HG03066 (cell line): ENCODE results near the gene DMWD.
A peak's percentile ranks its signal among the peaks of the same experiment; 100 is the strongest.
"Not testable (repeated sequence)": the region's sequence is repeated elsewhere in the genome, so short reads cannot be mapped to it uniquely, and the experiment has no call there.

ENCODE experiments used
- ATAC-seq: cut with Tn5 transposase; IDR thresholded peaks from one replicate; pipeline ENCODE4 v1.9.1; 2021; ENCODE audit warnings: low read depth; ENCODE audit not compliant: unreplicated experiment

Gene DMWD

DNA sequence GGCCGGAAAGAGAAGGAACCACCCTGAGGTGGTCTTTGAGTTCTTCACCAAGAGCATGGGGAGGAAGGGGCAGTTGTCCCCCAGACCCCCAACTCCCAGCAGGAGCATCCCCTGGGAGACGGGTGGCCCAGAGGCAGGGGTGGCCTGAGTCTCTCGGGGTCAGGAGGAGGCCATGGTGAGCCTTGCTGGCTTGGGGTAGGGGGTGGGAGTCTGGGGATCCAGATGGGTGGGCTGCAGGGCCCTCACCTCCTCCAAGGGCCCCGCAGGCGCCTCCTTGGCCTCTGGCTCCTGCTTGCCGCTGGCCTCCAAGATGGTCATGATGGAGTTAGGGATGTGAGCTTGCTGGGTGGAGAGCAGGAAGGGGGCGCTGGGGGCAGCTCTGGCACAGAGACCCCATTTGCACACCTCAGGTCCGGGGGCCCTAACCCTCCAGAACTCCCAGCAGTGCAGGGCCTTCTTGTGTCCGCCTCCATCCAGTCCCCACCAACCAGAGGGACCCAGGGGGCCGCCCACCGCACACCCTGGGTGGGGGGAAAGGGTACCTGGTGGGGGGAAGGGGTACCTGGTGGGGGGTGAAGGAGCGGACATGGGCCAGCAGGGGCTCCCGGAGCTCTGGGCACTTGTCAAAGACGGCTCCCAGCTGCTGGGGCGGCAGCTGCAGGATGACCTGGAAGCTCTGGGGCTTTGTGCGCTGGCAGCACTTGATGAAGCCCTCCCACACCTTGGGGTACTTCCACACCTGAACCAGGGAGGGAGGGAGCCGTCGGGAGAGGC is 23.8 kb upstream of the DMWD start:
- ATAC-seq = no peak

- no peak for ATAC-seq
These were observed 23.0 kb upstream of the DMWD start for GRCh38 chr19:45815481-45816216.

DNA sequence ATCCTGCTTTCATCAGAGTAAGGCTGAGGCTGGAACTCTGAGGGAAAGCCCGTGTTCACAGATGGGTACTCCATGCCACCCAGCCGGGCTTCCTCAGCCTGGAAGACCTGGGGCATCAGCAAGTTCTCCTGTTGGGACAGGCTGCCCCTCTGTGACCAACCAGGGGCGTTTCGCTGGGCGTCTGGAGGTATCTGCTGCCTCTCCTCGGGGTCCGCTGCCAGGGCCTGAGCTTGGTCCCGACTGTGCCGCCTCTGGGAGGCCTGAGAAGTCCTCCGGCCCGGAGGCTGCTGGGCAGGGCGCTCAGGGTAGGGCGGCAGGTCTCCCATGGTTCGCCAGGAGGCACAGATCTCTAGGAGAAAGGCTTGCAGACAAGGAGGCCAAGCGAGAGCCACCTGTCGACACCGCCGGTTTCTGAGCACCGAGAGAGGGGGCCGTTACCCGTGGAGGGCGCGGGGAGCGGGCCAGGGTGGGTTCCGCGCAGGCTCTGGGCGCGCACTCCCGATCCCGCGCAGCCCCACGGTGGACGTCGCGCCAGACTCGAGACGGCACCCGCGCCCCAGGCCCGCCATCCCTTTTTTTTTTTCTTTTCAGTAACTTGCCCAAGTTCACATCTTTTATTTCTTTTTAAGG is 22.3 kb upstream of the DMWD start, which contains the start of gene RSPH6A:
TSS of gene RSPH6A (minus strand) at position 458 of the 630 bp plus-strand sequence. CDS start at position 326, 132 bp downstream.
- ATAC-seq = no peak

DNA sequence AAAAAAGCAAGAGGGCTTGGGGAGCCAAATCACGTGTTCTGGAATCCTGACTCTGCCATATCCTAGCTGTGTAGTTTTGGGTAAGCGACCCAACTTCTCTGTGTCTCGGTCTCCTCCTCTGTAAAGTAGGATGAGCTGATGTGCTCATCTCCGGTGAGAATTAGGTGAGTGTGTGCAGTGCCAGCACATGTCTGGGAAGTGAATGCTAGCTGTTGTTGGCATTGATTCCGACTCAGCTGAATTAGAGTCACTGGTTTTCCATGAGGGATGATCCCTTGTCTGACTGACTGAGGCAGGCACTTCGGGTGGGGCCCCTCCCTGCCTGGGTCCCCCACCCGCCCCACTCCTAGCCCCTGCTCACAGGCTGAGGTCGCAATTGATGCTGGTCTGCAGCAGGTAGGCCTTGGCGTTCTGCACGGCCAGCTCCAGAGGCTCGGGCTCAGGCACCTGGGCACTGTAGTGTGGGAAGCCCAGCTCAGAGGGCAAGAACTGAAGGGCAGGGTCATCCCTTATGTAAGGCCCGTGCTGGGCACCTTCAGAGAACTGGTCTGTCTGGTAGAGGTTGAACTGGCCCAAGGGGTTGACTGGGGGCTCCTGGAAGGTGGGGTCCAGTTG is 21.6 kb upstream of the DMWD start:
- no peak for ATAC-seq

- no peak for ATAC-seq
These were observed 19.7 kb upstream of the DMWD start for GRCh38 chr19:45812297-45812696.

DNA sequence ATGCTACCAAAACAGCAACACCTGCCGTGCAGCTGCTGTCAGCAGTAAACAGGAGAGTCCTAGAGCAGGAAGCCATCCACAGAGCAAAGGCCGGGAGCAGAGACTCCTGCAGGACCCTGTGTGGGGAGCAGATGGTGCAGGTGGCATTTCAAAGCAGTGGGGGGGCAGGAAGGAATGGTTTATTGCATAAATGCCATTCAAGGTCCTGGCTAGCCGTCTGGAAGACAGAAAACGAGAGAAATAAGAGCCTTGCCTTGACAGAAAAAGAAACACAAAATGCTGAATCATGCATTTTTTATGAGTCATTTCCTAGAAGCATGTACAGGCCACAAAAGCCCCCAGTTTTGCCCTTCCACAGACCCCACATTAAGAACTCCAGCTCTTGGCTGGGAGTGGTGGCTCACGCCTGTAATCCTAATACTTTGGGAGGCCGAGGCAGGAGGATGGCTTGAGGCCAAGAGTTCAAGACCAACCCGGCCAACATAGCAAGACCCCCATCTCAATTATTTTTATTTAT is 17.1 kb upstream of the DMWD start:
- ATAC-seq = no peak

- no peak for ATAC-seq
These were observed 13.1 kb upstream of the DMWD start for GRCh38 chr19:45805719-45806118.

- ATAC-seq = no peak
These were observed 12.2 kb upstream of the DMWD start for GRCh38 chr19:45804959-45805230.

GRCh38 chr19:45804140-45804958 is 11.7 kb upstream of the DMWD start:
- ATAC-seq = no peak

- no peak for ATAC-seq
These were observed 9.0 kb upstream of the DMWD start for GRCh38 chr19:45801603-45802175.

DNA sequence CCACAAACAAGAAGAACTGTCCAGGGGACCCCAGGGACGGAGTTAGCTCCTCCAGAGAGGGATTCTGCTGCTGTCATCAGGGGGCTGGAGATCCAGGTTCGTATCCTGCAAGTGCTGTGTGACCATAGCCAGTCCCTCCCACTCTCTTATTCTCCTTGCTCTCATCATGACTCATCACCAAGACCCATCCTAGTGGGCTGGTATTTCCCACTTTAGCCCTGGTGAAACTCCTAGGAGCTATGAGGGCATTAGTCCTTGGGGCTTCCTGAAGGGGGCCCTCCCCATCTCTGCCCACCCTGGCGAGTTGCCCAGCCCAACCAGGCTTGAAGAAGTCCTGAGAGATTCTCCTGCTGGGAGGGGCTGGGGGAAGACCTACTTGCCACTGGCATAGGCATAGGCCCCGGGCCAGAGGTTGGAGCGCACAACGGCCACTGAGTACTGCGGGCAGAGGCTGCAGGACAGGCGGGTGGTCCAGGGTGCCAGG is 7.5 kb upstream of the DMWD start:
- ATAC-seq = no peak

- not testable (repeated sequence) for ATAC-seq
These were observed 6.9 kb upstream of the DMWD start for GRCh38 chr19:45799541-45799940.

DNA sequence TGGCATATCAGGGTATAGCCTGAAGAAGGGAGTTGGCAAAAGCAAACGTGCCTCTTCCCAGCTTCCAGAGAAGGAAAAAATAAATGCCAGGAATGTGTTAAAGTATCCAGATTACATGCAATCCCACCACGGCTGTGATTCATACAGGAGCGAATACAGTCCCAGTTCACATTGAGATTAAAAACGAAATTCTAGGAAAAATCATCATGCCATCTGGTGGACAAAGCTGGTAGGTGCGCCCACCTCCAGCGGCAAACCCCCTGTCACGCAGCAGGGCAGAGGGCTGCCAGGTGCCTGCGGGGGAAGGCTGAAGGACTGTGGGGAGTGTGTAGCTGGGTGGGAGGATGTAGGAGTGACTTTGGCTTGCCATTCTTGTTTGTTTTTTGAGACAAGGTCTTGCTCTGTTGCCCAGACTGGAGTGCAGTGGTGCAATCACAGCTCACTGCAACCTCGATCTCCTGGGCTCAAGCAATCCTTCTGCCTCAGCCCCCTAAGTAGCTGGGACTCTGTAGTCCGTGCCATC is 6.4 kb upstream of the DMWD start:
- no peak for ATAC-seq

DNA sequence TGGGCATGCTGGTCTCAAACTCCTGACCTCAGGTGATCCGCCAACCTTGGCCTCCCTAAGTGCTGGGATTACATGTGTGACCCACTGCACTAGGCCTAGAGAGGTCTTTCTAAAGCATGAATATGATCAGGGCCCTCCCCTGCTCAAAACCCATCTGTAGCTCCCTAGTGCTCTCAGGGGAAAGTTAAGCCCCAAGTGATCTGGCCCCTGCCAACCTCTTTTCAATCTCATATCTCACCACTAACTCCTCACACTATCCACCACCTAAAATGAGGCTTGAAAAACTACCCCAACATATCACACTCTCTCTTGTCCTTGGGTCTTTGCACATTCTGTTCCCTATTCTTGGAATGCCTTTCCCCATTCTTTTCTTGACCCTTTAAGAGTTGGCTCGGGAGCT is 2.0 kb upstream of the DMWD start:
- ATAC-seq = no peak

GRCh38 chr19:45793876-45794275 is 1.2 kb upstream of the DMWD start:
- no peak for ATAC-seq

- ATAC-seq = no peak
These were observed 526 bp upstream of the DMWD start for GRCh38 chr19:45793178-45793564.

- ATAC-seq = peak; percentile 19
These were observed 738 bp downstream of the DMWD start for GRCh38 chr19:45791744-45792469.

GRCh38 chr19:45790942-45791341 is 1.7 kb downstream of the DMWD start:
- ATAC-seq = no peak
